Measurements from ENCODE around the gene KRT36.

Gene KRT36

DNA sequence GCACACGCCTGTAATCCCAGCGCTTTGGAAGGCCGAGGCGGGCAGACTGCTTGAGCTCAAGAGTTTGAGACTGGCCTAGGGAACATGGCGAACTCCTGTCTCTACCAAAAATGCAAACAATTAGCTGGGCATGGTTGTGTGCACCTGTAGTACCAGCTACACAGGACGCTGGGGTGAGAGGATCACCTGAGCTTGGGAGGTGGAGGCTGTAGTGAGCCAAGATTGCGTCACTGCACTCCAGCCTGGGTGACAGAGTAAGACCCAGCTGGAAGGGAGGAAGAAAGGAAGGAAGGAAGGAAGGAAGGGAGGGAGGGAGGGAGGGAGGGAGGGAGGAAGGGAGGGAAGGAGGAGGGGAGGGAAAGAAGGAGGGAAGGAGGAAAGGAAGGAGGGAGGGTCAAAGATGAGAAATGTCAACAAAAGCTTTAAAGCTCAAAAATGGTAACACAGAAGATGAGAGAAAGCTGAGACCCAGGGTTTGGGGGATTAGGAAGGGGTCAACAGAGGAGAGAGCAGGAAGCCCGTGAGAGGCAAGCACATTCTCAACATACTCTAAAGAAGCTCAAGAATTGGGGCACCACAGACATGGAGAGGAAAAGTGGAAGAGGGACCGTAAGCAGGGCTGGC lies 43.3 kb upstream of the KRT36 start:
- Histone ChIP-seq H3K27me3 (replicated peaks; ENCODE audit: insufficient read depth, low read length) (peaks cover 15% of the 10 kb centered on the region), H4K20me1 (ENCODE audit: insufficient read depth, low read length) (no peaks in the 10 kb centered on the region), H3K9me2 (replicated peaks; ENCODE audit: insufficient read depth, low read length) (no peaks in the 10 kb centered on the region), H3K4me2 (ENCODE audit: low read depth, low read length) (no peak overlapping the region), H3K4me1 (ENCODE audit: low read length) (no peaks in the 10 kb centered on the region), H2AFZ (ENCODE audit: low read length) (no peak overlapping the region), H3K27ac (ENCODE audit: low read length) (no peak overlapping the region), H3F3A (ENCODE audit: insufficient read depth, low read length) (no peaks in the 10 kb centered on the region), H3K79me2 (ENCODE audit: low read length) (no peaks in the 10 kb centered on the region), H3K9ac (ENCODE audit: low read length) (no peak overlapping the region), H3K4me3 (ENCODE audit: low read length) (no peak overlapping the region), H3K9me3 (replicated peaks; ENCODE audit: insufficient read depth, low read length) (no peaks in the 10 kb centered on the region), H3K36me3 (replicated peaks; ENCODE audit: insufficient read depth, low read length) (no peaks in the 10 kb centered on the region)
- no peak for TF ChIP-seq EZH2phosphoT487 (IDR thresholded peaks at IDR 0.05; ENCODE audit: low read length)
- TF ChIP-seq, protein P1, sequence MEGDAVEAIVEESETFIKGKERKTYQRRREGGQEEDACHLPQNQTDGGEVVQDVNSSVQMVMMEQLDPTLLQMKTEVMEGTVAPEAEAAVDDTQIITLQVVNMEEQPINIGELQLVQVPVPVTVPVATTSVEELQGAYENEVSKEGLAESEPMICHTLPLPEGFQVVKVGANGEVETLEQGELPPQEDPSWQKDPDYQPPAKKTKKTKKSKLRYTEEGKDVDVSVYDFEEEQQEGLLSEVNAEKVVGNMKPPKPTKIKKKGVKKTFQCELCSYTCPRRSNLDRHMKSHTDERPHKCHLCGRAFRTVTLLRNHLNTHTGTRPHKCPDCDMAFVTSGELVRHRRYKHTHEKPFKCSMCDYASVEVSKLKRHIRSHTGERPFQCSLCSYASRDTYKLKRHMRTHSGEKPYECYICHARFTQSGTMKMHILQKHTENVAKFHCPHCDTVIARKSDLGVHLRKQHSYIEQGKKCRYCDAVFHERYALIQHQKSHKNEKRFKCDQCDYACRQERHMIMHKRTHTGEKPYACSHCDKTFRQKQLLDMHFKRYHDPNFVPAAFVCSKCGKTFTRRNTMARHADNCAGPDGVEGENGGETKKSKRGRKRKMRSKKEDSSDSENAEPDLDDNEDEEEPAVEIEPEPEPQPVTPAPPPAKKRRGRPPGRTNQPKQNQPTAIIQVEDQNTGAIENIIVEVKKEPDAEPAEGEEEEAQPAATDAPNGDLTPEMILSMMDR (IDR thresholded peaks at IDR 0.05; ENCODE audit: low read length), result no peak
- no peak for TF ChIP-seq EZH2 (optimal IDR thresholded peaks at IDR 0.05; ENCODE audit: low read depth, low read length)
- DNase-seq, result no peak

DNA sequence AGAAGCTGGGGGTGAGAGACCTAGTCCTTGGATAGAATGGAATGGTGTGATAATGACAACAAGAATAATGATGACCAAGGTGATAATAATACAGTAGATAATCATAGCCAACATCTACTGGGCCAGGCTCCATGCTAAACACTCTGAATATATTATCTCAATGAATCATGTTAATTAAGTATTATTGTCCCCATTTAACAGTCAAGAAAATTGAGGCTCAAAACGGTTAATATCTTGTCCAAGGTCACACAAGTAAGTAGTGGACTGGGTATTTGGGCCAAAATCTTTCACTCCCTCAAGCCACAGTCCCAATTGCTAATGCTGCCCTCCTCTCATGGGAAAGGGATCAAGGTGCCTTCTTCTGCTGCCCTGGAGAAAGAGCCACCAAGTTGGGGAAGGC lies 42.3 kb upstream of the KRT36 start:
- H3K9me3 ChIP-seq (replicated peaks; ENCODE audit: insufficient read depth, low read length), result no peaks in the 10 kb centered on the region
- no peaks in the 10 kb centered on the region for H3K9me2 ChIP-seq (replicated peaks; ENCODE audit: insufficient read depth, low read length)
- TF ChIP-seq, protein P1 (IDR thresholded peaks at IDR 0.05; ENCODE audit: low read length), result no peak
- TF ChIP-seq EZH2phosphoT487 (IDR thresholded peaks at IDR 0.05; ENCODE audit: low read length), result no peak
- no peak for TF ChIP-seq EZH2 (optimal IDR thresholded peaks at IDR 0.05; ENCODE audit: low read depth, low read length)
- H3K4me3 ChIP-seq (ENCODE audit: low read length), result no peak overlapping the region
- H3K4me1 ChIP-seq (ENCODE audit: low read length), result no peaks in the 10 kb centered on the region
- no peaks in the 10 kb centered on the region for H4K20me1 ChIP-seq (ENCODE audit: insufficient read depth, low read length)
- H3K9ac ChIP-seq (ENCODE audit: low read length), result no peak overlapping the region
- no peak overlapping the region for H3K4me2 ChIP-seq (ENCODE audit: low read depth, low read length)
- no peak overlapping the region for H3K27ac ChIP-seq (ENCODE audit: low read length)
- H2AFZ ChIP-seq (ENCODE audit: low read length), result no peak overlapping the region
- H3K36me3 ChIP-seq (replicated peaks; ENCODE audit: insufficient read depth, low read length), result no peaks in the 10 kb centered on the region
- no peak for DNase-seq
- H3K79me2 ChIP-seq (ENCODE audit: low read length), result no peaks in the 10 kb centered on the region
- no peaks in the 10 kb centered on the region for H3F3A ChIP-seq (ENCODE audit: insufficient read depth, low read length)
- peaks cover 25% of the 10 kb centered on the region for H3K27me3 ChIP-seq (replicated peaks; ENCODE audit: insufficient read depth, low read length)

DNA sequence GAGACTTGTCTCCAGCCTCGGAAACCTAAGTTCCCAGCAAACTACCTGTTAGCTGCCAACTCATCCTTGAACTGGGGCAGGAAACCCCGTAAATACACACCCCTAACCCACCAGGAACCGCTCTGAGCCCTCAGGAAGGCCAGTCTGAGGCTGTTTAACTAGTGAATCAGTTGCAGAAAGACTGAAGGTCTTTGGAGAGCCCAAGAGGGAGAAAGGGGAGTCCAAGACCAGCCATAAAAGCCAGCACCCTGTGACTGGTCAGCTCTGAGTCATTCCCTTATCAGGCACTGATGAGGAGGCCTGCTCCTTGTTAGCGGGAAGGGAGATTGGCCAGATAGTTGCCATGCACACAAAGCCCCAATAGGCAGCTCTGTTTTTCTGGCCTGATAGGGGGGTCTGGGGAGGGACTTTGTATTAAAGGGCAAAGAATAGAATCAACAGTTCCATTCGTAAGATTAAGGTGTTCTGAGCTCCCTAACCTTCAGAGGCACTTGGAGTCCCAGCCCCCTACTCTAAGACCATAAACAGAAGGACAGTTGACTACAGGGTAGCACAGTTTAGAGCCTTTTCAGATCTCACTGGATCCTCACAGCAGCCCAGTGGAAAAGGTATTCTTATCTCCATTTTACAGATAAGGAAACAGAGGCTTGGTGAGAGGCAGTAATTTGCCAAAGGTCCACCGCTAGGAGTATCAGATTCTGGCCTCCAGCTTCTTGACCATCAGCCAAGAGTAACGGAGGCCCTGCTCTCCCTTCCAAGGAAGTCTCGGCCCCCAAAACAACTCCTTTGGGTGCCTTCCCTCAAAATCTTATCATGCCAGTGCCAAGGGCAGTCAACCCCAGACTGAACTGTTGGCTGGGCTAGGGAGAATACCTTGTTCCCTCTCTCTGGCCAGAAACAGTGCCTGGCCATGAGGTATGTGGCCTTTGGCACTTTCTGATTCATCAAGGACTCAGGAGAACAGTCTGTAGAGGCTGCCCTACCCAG lies 40.6 kb upstream of the KRT36 start:
- H3K27ac ChIP-seq (ENCODE audit: low read length), result no peak overlapping the region
- no peak for DNase-seq
- no peak for TF ChIP-seq EZH2 (optimal IDR thresholded peaks at IDR 0.05; ENCODE audit: low read depth, low read length)
- TF ChIP-seq EZH2phosphoT487 (IDR thresholded peaks at IDR 0.05; ENCODE audit: low read length), result no peak
- TF ChIP-seq, protein P1 (IDR thresholded peaks at IDR 0.05; ENCODE audit: low read length), result no peak
- H3K79me2 ChIP-seq (ENCODE audit: low read length), result no peaks in the 10 kb centered on the region
- H3K4me1 ChIP-seq (ENCODE audit: low read length), result no peaks in the 10 kb centered on the region
- no peak overlapping the region for H2AFZ ChIP-seq (ENCODE audit: low read length)
- H3K9ac ChIP-seq (ENCODE audit: low read length), result no peak overlapping the region
- H3K4me2 ChIP-seq (ENCODE audit: low read depth, low read length), result no peak overlapping the region
- H3K27me3 ChIP-seq (replicated peaks; ENCODE audit: insufficient read depth, low read length), result peaks cover 30% of the 10 kb centered on the region
- H3K9me2 ChIP-seq (replicated peaks; ENCODE audit: insufficient read depth, low read length), result no peaks in the 10 kb centered on the region
- no peaks in the 10 kb centered on the region for H4K20me1 ChIP-seq (ENCODE audit: insufficient read depth, low read length)
- H3K36me3 ChIP-seq (replicated peaks; ENCODE audit: insufficient read depth, low read length), result no peaks in the 10 kb centered on the region
- H3K4me3 ChIP-seq (ENCODE audit: low read length), result no peak overlapping the region
- no peaks in the 10 kb centered on the region for H3F3A ChIP-seq (ENCODE audit: insufficient read depth, low read length)
- H3K9me3 ChIP-seq (replicated peaks; ENCODE audit: insufficient read depth, low read length), result no peaks in the 10 kb centered on the region
